ENCODE measurements around the gene SSR4. TPM values are rescaled to one million over a fixed set of nuclear protein-coding genes. Genes with fewer than 3 reads are reported as not detected.

Gene SSR4
- total and polyA plus RNA-seq, 2 of the 8 experiments (the other 6 are each of a cell fraction or from before 2014, with no cell fraction given) = 168 to 642 TPM

GRCh38 chrX:153769865-153770600 is 24.4 kb upstream of the SSR4 start:
- Histone ChIP-seq H4K5ac (ENCODE audit: insufficient read length, low read depth, low read length) (no peak overlapping the region), H3K27me3 (replicated peaks in 1 of 4; ENCODE audit: control insufficient read depth in 3 of 4, extremely low read depth in 1 of 4, insufficient read depth in 3 of 4, low read length in 3 of 4) (no peaks in the 10 kb centered on the region), H3K23me2 (ENCODE audit: low read depth, low read length) (no peaks in the 10 kb centered on the region), H3K4ac (replicated peaks; ENCODE audit: insufficient read length, low read depth, low read length) (no peak overlapping the region), H3K18ac (ENCODE audit: extremely low read depth, low read length) (no peak overlapping the region), H3K56ac (replicated peaks; ENCODE audit: insufficient read length, low read depth, low read length) (no peak overlapping the region), H3K4me1 (replicated peaks in 1 of 4; ENCODE audit: control insufficient read depth in 3 of 4, insufficient read depth in 4 of 4, low read length in 3 of 4) (peaks cover 0 to 5% (median 2%) of the 10 kb centered on the region in 4 experiments; a peak in 3 of 7 replicates), H3K9ac (replicated peaks in 1 of 4; ENCODE audit: extremely low read depth in 1 of 4, low read depth in 3 of 4, low read length in 3 of 4) (no peak overlapping the region), H3K79me1 (ENCODE audit: low read depth, low read length) (no peaks in the 10 kb centered on the region), H4K20me1 (replicated peaks in 1 of 2; ENCODE audit: control insufficient read depth in 1 of 2, insufficient read depth in 2 of 2, low read length in 2 of 2) (no peaks in the 10 kb centered on the region), H3K36me3 (ENCODE audit: control insufficient read depth in 2 of 4, insufficient read depth in 4 of 4, low read length in 3 of 4) (no peaks in the 10 kb centered on the region), H4K91ac (replicated peaks; ENCODE audit: insufficient read length, low read length) (no peak overlapping the region), H2AK5ac (ENCODE audit: low read depth, low read length) (no peak overlapping the region), H2BK5ac (ENCODE audit: low read depth, low read length) (no peak overlapping the region), H3K23ac (ENCODE audit: insufficient read length) (no peak overlapping the region), H2AFZ (ENCODE audit: low read length) (no peak overlapping the region), H2BK15ac (ENCODE audit: low read length) (no peak overlapping the region), H3K14ac (ENCODE audit: insufficient read length) (no peak overlapping the region), H3K79me2 (ENCODE audit: control insufficient read depth in 1 of 2, insufficient read depth in 2 of 2, low read length in 2 of 2) (no peaks in the 10 kb centered on the region), H2BK12ac (ENCODE audit: low read depth, low read length) (no peak overlapping the region), H3K4me3 (ENCODE audit: extremely low read depth in 1 of 4, insufficient read depth in 2 of 4, low read depth in 3 of 4, low read length in 4 of 4) (no peak overlapping the region), H3K27ac (ENCODE audit: low read depth, low read length) (no peak overlapping the region), H3K9me3 (ENCODE audit: insufficient read depth in 2 of 2, low read depth in 1 of 2, low read length in 1 of 2) (no peaks in the 10 kb centered on the region), H2BK120ac (replicated peaks; ENCODE audit: low read depth, low read length) (no peak overlapping the region), H2BK20ac (ENCODE audit: low read length) (no peak overlapping the region), H4K8ac (ENCODE audit: extremely low read depth, insufficient read depth, low read length) (no peak overlapping the region), H3K4me2 (ENCODE audit: insufficient read depth in 1 of 2, low read depth in 2 of 2, low read length in 2 of 2) (no peak overlapping the region)
- FAIRE-seq (no peak), DNase-seq (ENCODE audit: low read depth in 1 of 2, low spot score in 2 of 2) (no peak)
- ChIA-PET POLR2A (ENCODE audit: partially characterized antibody) (interaction anchor here (1.1 kb wide), 1 partner anchor 12 kb away, joined by 3 read pairs; no protein-coding TSS in a partner anchor), CTCF (ENCODE audit: partially characterized antibody) (interaction anchor here (0.6 kb wide), 1 partner anchor 175 kb away, joined by 3 read pairs; no protein-coding TSS in a partner anchor)
- 90% methylated on average over 20 of the region's 25 CpGs; no CpG with 5 or more reads in 1 of the 2 experiments for WGBS, 2 experiments (ENCODE audit: extremely low coverage in 1 of 2, insufficient coverage in 1 of 2, insufficient read length in 1 of 2, insufficient replicate concordance in 2 of 2, low coverage in 1 of 2, low lambda C conversion rate in 2 of 2, missing lambda C conversion rate in 1 of 2)
- TF ChIP-seq ASH2L (IDR thresholded peaks at IDR 0.05; ENCODE audit: low read length) = no peak
- TF ChIP-seq SUZ12 (IDR thresholded peaks at IDR 0.05; ENCODE audit: low read length) = no peak
- no peak for TF ChIP-seq BRCA1 (IDR thresholded peaks at IDR 0.05; ENCODE audit: low read depth, low read length)
- TF ChIP-seq EZH2 (IDR thresholded peaks at IDR 0.05; ENCODE audit: low read depth, low read length, severe bottlenecking) = no peak
- TF ChIP-seq SIN3A (conservative IDR thresholded peaks at IDR 0.05 in 1 of 2, IDR thresholded peaks at IDR 0.05 in 1 of 2; ENCODE audit: low read depth in 1 of 2, low read length in 2 of 2) = no peak
- TF ChIP-seq SAP30 (IDR thresholded peaks at IDR 0.05; ENCODE audit: insufficient read depth, insufficient replicate concordance, low read length) = no peak
- no peak for TF ChIP-seq CEBPB (IDR thresholded peaks at IDR 0.05; ENCODE audit: low read depth, low read length)
- no peak for TF ChIP-seq TCF12 (IDR thresholded peaks at IDR 0.05; ENCODE audit: low read depth, low read length)
- no peak for TF ChIP-seq SP4 (IDR thresholded peaks at IDR 0.05; ENCODE audit: low read length)
- TF ChIP-seq CTCF (IDR thresholded peaks at IDR 0.05; ENCODE audit: control extremely low read depth in 1 of 3, insufficient read depth in 1 of 3, low read depth in 1 of 3, low read length in 3 of 3) = no peak

Data from H1 (cell line).